ENCODE measurements around the gene ETV1.
A peak's percentile ranks its signal among the peaks of the same experiment; 100 is the strongest.

ETV1 gene

DNA sequence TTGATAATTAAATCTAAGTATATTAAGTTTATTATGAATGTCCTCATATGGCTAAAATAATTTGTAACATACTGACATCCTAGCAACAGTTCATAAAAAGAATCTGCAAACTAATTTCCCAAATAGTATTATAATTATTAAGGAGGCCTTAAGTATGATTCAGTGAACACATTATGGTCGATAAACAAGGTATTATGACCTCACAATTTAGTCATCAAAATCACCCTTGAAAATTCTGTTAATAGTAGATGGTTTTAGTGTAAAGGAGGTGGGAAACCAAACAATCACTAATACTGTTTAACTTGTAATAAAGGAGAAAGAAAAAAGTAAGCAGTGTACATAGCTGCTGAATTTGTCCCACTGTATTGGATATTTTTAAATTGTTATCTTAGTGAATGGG lies 2.1 kb downstream of the ETV1 start:
- no peak for DNase-seq (ENCODE audit: low spot score)

DNA sequence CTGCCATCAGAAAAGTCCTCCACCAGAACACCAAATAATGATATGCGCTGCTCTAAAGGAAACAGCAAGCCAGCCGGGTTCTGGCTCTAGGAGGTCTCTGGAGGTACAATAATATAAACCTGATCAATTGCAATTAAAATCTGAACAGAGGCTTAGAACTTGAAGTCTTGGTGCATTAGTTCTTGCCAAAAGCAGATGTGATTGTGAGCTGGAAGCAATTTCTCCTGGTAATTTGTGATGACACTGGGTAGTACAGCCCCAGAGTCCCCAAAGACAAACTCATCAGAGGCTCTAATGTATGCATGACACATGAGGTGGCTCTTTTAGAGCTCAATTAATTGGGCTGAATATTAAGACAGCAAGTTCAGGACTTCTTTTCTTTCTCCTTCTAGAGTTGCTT lies 3.3 kb downstream of the ETV1 start:
- no peak for DNase-seq (ENCODE audit: low spot score)

DNA sequence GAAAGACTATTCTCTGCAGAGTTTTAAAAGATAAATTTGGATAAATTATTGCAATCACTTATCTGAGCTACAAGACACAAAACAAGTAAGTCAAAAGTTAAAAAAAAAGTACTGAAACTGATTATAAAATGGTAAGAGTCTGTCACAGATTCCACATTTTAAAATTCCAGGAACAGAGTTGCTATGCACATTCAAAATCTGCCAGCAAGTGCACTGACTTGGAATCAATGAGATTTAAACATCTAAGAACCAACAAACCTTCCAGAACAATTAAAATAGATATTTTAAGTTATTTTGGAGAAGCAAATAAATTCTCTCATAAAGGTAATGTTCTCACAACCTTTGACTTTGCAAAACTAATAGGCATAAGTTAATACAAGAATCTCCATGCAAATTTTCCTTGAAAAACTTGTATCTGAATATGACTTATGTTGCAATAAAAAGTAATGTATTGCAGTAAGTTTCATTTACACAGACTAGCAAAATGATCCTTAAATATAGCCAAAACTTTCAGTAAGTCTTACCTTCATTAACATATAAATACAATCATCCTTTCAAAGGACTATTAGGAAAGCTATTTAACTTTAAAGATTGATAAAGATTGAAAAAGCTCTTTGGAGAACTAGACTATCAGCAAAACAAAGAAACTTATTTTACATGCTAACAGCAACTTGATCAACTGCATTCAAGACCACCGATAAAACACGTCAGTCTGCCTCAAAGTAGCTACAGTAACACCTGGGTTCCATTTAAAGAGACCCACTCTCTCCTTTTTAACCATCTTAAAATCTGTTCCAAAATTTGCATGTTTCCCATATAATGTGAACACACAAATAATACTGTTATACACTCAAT lies 4.4 kb downstream of the ETV1 start:
- DNase-seq (ENCODE audit: low spot score): no peak

DNA sequence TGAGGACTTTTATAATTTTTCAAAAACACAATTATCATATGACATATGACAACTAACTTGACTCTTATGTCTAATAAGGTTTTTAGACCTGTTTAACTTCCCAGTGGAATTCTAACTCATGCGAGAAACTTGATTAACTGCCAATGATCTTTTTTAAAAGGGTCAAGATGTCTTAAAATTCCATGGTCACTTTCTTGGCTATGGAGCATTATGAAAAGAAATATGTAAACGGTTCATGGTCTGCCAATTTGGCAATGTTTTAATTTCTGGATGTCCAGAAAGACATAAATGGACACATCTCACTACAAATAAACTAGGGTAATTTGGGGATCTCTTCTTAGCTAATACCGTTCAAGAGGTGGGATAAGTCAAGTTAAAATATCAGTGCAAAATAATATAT lies 5.4 kb downstream of the ETV1 start:
- no peak for DNase-seq (ENCODE audit: low spot score)

DNA sequence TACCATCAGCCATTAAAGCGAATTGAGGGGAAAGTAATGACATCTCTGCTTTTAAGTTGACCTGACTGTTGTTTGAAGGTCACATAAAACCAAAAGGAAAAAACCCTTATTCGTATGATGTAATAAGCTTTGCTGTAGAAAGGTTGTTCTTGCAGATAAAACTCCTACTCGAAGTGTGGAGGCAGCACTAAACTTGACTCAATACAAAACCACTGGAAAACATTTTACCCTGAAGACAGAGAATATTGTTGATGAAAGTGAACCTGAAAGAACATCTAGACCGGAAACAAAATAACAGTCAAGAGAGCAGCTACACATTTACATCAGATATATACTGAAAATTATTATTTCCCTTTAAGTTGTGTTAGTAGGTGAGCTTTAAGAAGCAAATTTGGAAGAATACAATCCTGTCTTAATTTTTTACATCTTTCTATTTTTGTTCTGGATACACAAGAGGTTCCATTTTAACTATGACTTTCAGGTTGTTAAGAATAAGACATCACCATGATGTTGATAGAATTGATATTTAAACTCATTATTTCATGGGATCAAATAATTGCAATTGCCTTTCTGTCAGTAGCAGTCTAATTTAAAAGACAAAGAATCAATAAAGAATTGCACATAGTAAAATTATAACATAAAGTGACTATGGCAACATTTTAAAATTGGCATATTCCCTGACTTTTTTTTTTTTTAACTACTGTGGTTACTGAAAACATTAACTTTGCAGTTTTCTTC lies 6.4 kb downstream of the ETV1 start:
- no peak for DNase-seq (ENCODE audit: low spot score)

DNA sequence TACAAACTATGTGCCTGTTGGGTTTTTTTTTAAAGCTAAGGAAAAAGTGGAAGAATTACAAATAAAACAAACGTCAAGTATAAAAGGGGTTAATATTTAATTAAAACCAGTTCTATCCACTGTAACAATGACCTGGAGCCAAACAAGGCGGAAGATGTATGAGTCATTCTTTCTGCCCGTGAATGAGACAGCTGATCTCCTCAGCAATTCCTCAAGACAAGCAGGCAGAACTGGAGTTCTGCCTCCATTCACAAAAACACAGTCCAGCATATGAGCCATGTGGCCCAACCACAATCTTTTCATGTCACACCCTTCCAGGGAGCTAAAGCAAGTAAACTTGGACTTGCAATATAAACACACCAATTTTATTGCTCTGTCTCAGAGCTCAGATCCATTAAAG lies 8.4 kb downstream of the ETV1 start:
- peak; percentile 52 for DNase-seq (ENCODE audit: low spot score)

DNA sequence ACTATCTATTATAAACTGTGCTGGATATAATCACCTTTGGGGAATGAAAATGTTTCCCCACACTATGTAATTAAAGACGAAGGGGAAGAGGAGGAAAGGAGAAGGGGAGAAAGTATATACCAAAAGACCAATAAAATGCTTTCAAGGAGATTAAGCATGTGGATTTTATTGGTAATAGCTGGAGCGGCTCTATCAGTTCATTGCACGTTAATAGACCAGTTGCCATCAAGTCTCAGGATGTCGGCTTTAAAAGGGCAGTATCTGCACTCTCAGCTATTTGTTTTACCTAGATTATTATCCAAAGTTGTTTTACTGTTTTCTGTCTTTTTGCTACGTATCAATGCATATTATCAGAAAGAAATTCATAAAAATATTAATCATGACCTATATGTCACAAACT lies 9.0 kb downstream of the ETV1 start:
- DNase-seq (ENCODE audit: low spot score): no peak

DNA sequence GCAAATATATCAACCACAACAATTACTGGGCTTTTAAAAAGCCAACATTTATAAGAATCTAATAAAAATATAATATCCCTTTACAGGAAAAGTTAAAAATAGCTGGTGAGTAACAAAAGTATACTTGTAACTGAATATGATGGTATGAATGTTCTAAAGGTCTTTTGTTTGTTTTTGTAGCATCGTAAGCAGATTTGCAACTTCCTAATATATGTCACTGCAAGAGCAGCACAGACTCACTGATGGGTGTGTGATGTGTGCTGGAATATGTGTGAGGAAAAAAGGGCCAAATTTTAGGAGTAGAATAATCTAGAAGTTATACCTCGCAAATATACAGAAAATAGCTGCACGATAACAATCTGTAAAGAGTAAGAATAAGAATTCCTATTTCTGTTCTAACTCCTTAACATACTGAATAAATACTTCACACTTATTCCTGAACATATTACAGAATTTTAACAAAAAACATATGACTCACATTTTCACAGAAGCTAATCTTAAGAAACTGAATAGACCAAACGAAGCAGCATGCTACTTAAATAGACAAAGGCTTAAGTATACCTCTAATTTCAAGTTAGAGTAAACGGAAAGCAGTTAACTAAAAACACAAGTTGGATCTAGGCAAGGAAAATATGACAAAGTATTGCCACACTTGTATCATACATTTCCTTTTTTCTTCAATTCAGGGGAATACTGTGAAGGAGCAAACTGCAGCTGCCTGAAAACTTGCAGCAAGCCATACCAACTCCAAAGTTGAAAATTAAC lies 9.6 kb downstream of the ETV1 start:
- no peak for DNase-seq (ENCODE audit: low spot score)

DNA sequence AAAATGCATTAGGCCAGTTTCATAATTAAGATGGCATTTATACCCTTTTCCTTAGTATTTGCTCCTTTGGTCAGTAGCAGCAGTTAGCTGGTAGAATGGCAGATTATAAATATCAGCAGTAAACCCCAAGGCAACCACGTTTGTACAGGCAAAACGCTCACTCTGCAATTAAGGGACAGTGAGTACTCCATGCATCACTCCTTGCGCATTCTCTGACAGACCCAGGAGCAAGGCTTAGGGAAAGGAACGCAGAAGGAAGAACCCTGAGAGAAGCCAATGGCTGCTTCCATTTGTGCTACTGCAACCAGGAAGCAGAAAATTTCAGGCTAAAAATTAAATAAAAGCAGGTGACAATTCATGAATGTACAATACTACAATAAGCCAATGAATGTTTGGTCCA lies 12.9 kb downstream of the ETV1 start:
- DNase-seq (ENCODE audit: low spot score): no peak

DNA sequence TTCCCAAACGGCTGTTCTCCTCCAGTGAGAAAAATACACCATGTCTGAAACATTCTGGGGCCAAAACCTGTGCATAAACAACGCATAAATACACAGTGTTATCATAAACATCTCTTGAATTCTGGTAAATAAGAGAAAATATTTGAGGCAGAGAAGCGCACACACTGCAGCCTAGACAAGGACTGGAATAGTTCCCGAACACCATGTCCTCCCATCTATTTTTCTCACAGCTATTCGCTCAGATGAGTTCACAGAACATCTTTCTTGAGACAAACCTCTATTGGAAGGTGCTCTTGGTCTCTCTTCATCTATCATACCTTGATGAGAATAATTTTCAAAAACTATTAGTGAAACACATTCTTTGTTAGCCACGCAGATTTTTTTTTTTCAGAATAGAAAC lies 24.4 kb downstream of the ETV1 start:
- DNase-seq (ENCODE audit: low spot score): no peak

DNA sequence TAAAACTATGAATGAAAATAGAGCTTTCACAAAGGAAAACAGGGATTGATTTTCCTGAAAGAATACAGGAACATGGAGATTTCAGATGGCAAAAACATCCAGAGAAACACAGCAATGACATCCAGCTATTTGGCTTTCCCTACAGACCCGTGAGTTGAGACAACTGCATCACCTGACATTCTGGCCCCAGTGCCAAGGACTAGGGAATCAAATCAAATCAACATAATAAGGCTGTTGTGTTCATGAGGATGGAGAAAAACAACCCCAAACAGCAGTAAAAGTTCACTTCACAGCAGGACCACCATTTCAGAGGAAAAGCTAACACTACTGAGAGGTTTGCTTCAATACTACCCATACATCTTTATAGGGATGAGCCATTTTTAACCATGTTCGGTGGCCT lies 25.5 kb downstream of the ETV1 start:
- no peak for DNase-seq (ENCODE audit: low spot score)

DNA sequence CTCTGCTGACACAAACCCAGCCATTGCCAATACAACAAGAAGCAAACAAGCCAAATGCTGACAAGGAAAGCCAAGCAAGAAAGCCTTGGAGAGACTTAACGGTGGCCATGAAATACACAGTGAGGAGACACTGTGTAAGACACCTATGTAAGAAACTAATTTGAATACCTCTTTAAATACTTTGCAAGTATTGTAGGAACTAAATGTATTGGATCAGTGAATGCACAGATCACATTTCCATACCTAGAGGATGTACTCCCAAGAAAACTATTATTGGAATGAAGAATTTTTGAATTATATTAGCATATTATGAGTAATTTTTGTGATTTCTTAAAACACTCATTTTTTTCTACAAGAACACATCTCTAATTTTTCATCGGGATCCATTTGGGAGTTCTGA lies 34.0 kb downstream of the ETV1 start:
- DNase-seq (ENCODE audit: low spot score): no peak

DNA sequence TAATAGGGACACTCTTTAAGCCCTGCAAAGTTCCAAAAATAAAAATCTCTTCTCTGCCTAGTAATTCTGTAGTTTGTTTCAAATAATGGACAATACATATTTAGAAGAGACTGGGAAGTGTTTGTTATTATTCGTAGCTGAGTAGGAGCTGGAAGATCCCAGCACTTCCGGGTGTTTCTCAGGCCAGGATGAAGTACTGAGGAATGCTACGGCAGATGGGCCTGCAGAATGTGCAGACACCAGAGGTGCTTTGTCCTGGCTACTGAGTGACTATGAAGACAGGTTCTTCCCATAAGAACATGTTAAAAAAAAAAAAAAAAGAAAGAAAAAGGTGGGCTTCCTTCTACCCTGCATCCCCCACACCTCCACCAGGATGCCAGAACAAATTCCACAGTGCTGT lies 36.1 kb downstream of the ETV1 start:
- no peak for DNase-seq (ENCODE audit: low spot score)

DNA sequence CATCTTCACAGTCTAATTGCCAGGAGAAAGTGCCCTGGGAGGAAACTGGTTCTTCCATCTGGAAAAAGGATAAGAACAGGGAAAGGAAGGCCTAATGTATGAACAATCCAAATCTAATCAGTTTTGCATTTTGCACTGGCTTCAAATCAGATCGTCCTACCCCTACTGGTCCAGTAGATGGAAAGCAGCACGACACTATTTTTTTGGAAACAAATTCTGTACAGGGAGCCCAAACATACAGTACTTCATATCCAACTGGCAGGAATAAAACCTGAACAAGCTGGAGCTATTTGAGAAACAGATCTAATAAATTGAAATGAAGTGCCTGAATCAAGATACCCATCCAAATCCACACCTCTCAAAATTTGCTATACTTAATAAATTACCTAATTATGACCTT lies 36.5 kb downstream of the ETV1 start:
- DNase-seq (ENCODE audit: low spot score): no peak

DNA sequence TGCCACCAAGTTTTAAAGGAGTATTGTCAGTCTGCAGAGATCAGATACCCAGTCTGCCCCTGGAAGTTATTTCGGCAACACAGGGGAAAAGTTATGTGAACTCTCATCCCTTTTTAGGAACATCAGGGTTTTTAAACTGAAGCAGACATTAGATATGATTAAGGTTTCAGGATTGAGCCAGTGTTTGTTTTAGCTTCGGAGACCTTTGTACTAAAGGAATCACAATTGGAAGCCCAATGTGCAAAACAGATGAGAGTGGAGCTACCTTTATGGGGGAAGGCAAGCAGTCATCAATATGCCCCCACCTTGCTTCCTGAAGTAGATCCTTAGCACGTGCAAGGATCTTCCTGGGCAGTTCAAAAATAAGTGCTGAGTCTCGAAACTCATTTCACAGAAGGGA lies 39.5 kb downstream of the ETV1 start:
- no peak for DNase-seq (ENCODE audit: low spot score)

DNA sequence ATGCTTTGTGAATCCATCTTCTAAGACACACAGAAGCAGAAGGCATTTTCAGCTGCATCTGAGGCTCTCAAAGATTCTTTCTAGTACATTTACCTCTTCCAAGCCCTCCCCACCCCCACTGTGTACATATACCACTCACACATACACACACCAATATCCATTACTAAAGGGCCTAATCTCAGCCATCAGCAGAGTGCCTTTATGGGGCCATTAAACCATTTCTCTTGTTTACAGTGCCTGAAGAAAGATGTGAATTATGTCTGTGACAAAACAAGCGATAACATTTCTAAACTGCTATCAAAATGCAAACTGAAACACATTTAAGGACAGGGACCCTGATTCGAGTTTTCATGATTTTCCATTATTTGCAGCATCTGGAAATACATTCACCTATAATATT lies 40.0 kb downstream of the ETV1 start:
- DNase-seq (ENCODE audit: low spot score): no peak

DNA sequence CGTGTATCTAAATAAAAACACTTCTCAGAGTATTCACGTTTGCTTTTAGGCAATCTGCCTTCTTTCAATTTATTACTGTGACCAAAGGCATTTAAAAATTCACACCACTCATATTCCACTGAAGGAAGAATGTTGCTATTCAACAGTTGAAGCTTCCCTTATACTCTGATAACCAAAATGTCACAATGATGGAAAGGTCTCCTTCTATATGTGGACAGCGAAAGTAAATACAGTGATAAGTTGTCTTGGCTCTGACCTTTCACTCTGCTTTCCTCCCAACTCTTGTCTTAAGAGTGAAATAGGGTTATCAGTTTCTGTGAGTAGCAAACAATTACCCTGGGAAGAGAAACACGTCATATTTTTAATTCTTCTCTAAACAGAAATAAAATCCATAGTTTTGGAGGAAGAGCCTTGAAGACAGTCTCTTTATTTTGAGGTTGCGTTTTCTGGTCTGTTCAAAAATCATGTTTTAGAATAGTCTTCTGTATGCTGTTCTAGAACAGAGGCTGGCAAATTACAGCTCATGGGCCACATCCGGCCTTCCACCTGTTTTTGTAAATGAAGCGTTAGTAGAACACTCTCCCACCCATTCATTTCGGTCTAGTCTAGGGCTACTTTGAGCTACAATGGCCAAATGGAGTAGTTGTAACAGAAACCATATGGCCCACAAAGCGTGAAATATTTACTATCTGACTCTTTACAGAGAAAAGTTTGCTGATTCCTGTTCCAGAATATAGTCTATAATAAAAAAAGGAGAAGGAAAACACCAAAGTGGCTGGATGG lies 41.3 kb downstream of the ETV1 start:
- DNase-seq (ENCODE audit: low spot score): no peak

DNA sequence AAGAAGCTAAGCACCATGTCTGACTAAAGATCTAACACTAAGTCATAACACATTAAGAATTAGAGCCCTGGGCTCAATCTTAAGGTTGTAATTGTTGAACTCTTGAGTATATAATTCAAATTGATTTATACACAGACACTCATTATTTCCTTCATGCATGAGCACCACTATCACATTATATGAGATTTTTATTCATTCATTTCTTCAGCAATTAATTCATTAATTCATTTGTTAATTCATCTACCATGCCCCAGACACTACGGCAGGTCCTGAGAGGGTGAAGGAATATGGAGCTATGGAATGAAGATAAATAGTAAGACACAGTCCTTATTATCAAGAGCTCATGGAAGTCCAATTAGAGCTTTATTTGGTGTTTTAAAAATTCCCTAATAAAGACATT lies 41.9 kb downstream of the ETV1 start:
- DNase-seq (ENCODE audit: low spot score): no peak

DNA sequence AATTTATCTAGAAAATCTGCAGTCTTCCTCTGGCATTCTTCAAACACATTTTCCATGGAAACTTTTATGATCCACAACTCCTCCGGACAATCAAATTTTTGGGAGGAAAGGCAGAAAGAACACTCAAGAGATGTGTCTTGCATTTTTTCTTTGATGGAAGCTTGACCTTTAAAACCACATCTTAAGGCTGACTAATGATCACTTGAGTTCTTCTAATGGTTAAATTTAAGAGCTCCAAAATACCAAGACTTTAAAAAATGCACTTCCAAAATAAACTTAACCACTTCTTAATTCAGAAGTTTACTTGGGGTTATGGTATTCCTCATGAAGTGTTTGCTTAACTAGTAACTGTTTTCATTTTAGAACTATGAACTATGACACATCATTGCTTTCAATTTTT lies 43.3 kb downstream of the ETV1 start:
- no peak for DNase-seq (ENCODE audit: low spot score)

DNA sequence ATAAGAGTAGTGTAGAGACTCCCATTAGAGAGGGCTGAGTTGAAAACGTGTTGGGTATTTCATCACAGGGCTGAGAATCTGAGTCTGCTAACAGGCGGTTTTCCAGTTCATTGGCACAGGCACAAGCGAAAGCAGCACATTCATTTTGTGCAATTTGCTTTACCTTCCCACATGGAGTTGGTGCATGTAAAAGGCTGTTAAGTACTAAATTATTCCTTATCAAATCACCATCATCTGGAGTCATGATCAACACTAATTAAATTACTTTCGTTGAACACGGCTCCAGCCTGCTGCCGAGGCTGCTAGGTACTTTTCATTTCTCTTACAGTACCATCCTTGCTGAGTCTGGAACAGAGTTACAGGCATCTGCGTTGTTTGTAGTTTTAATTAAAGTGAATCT lies 43.8 kb downstream of the ETV1 start:
- peak; percentile 60 for DNase-seq (ENCODE audit: low spot score)

DNA sequence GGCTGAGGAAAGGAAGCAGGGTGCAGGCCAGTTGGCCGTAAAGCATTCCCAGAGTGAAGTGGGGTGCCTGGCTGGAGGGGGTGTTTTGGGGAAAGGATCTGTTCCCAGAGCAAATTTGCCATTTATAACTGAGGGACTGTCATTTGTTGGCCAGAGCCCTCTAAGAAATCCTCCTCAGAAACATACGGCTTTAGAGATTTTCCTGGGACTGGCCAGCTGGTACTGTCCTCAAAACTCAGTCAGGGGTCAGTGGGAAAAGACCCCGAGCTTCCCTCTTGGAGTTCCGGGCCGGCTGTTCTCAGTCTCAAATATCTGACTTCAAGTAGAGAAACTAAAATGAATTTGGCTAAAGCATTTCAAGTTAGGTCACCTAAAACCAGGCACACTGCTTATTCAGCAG lies 55.9 kb downstream of the ETV1 start:
- no peak for DNase-seq (ENCODE audit: low spot score)

DNA sequence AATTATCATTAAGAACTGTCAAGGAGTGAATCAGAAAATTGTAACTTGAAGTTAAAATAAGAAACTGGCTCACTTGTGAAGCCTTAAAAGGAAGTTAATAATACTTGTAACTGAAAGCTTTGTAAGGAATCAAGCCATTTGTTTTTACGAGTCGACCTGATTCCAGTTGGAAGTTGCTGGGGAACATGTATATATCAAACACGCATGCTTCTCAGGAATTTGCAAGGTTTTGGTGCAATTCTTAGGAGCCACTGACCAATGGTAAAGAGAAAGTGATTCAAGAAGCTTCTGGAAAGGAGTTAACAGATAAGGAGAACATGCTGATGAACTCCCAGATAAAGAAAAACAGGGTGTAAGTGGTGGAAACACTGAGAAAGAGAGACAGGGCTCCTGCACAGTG lies 56.4 kb downstream of the ETV1 start:
- DNase-seq (ENCODE audit: low spot score): no peak
